GM21825 (cell line): ENCODE data around the gene ADAM22.
"Not testable (repeated sequence)": the region's sequence is repeated elsewhere in the genome, so short reads cannot be mapped to it uniquely, and the experiment has no call there.

Experiments
- ATAC-seq: cut with Tn5 transposase; IDR thresholded peaks from one replicate; pipeline ENCODE4 v1.9.1; 2021; ENCODE audit warnings: mild to moderate bottlenecking, moderate library complexity; ENCODE audit not compliant: unreplicated experiment

ADAM22 gene

GRCh38 chr7:88151119-88151790, 217.2 kb downstream of the ADAM22 start:
- ATAC-seq = no peak

DNA sequence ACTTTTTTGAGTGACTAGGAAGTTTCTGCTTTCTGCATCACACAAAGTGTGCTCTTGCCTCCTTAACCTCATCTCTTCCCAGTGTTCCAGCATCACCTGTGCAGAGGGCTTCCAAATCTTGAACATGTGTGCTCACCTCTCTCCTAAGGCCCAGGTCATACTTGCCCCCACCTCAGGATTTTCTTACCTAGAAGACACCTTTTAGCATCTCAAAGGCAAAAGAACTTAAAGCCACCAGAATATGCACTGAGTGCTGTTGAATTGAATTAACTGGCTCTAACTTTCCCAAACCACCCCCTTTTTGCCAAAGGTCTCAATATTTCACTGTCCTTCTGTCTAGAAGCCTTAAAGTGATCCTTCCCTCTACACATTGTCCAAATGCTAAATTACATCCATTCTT, 219.3 kb downstream of the ADAM22 start:
- no peak for ATAC-seq

GRCh38 chr7:88155756-88156155, 221.7 kb downstream of the ADAM22 start:
- no peak for ATAC-seq

DNA sequence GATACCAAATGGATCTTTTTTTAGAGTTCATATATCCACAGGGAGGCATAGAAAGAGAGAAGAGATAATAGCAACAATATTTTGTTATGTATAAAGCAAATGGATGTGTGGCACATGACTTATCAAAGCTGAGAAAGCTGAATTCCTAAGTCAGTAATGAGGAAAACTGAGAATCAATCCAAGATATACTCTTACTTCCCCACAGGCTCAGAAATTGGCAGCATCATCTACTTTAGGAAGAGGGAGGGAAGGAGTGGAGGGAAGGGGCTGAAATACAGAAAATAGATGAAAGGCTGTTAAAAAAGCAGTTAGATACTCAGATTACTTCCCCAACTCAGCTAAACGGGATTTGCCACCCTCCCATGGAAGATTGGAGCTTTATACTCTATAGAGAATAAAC, 222.3 kb downstream of the ADAM22 start:
- ATAC-seq = no peak

DNA sequence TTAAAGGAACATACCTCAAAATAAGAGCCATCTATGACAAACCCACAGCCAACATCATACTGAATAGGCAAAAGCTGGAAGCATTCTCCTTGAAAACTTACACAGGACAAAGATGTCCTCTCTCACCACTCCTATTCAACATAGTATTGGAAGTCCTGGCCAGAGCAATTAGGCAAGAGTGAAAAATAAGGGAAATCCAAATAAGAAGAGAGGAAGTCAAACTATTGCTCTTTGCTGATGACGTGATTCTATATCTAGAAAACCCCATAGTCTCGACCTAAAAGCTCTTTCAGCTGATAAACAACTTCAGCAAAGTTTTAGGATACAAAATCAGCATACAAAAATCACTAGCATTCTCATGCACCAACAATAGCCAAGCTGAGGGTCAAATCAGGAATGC, 225.7 kb downstream of the ADAM22 start:
- ATAC-seq = not testable (repeated sequence)

GRCh38 chr7:88165697-88166096, 231.6 kb downstream of the ADAM22 start:
- no peak for ATAC-seq

DNA sequence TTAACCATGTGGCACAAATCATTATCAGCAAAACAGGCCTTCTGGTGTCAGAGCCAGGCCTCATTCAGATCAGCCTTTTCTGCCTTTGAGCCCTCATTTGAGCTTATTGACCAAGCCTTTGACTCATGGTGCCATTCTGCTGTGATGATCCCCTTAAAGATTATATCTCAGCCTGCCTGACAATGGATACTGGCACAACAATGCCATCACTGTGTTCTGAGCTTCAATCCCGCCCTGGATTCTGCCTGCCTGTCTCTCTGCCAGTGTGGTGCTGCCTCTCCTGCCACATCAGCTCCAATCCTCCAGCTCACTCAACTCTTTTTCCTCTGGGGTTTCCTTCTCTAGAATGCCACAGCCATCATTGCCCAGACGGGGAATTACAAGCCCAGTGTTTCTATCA, 233.2 kb downstream of the ADAM22 start:
- no peak for ATAC-seq

DNA sequence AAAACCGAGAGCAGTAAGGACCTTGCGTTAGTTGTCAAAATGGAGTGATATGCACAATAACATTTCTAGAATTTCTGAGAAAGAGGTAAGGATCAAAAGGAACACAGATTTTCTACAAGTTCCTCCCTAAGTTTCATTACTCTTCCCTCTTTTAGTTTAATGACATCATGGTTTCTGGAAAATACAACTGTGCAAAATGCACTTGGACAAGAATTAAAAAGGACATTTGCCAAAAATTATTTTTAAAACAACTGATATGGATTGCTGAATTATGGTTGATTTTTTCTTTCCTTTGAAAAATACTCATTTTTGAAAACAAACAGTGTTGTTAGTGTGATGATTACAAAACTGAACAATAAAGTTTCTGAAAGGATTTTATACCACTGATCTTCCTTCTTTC, 233.7 kb downstream of the ADAM22 start:
- ATAC-seq = no peak

DNA sequence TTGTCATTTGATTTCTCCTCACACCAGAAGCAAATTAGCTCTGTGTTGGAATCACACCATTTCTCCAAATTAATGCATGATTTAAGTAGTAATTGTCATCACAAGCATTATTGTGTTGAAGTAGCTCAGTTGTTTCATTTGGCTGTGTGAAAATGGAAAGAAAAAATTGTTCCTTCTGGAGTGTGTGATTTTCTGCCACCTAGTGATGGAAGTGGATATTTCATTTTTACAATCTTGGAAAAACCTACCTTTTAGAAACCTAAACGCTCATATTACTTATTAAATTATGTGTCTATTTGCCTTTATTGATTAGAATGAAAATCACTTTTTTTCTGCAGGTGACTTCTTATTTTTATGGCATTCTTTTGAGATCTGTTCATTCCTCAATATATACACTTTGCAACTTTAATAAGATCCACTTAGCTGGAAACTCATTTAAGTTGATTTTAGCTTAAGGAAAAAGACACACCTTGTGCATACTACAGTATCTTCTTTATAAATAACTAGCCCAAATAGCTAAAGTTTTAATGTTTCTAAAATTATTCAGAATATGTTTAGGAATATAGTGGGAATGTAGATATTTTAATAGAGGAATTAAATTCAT, 235.8 kb downstream of the ADAM22 start:
- no peak for ATAC-seq

- no peak for ATAC-seq
These were observed 238.8 kb downstream of the ADAM22 start for GRCh38 chr7:88172842-88173241.

DNA sequence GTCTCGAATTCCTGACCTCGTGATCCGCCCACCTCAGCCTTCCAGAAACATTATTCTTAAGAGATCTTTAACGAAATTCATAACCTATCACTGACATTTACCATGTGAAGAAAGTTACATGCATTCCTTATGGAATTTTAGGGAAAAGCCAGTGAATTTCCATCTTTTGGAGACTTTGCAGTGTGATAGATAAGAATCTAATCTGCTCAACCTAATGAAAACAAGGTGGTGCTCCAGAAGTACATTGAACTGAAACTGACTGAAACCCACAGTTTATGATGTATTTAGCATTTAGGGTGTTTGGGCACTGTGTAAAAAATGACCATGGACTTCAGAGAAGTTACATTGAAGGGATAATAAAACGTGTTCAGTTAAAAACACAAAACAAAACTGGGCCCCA, 242.1 kb downstream of the ADAM22 start:
- ATAC-seq = no peak

- no peak for ATAC-seq
These were observed 249.0 kb downstream of the ADAM22 start for GRCh38 chr7:88183051-88183450.

- ATAC-seq = no peak
These were observed 250.8 kb downstream of the ADAM22 start for GRCh38 chr7:88184848-88185304.

DNA sequence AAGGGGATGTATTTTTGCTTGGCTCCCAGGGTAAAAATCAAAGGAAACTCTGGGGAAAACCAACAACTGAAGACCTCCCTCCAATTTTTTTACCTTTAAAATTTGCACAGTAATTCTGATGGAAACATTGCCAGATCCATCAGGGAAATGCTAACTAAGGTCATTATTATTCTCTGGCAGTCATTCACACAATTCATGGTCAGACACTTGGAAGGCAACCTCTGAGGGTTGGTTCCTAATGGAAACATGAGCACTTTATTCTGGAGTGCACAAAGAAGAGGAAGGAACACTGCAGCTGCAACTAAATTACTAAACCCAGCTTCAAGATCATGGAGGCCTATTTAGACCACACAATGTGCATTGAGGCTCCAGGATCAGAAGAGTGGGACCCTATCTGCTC, 251.6 kb downstream of the ADAM22 start:
- no peak for ATAC-seq

- no peak for ATAC-seq
These were observed 257.9 kb downstream of the ADAM22 start for GRCh38 chr7:88191911-88192310.

- no peak for ATAC-seq
These were observed 266.2 kb downstream of the ADAM22 start for GRCh38 chr7:88200261-88200660.

- no peak for ATAC-seq
These were observed 266.7 kb downstream of the ADAM22 start for GRCh38 chr7:88200789-88201188.

DNA sequence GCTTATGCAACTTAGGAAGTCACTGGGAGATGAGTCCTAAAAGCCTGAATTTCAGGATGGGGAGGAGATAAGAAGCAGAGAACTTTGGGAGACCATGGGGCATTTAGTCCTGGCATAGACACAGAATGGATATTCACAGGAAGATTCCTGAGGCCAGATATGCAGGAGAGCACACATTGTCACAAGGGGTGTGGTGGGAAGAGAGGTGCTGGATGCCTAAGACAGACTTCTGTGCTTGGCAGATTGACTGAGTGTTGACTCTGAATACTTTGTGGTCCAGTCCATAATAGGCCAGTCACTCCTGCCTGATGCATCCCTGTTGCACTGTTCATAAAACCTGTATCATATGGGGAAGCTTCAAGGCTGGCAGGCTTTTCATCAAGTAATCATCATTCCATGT, 267.3 kb downstream of the ADAM22 start:
- ATAC-seq = no peak

DNA sequence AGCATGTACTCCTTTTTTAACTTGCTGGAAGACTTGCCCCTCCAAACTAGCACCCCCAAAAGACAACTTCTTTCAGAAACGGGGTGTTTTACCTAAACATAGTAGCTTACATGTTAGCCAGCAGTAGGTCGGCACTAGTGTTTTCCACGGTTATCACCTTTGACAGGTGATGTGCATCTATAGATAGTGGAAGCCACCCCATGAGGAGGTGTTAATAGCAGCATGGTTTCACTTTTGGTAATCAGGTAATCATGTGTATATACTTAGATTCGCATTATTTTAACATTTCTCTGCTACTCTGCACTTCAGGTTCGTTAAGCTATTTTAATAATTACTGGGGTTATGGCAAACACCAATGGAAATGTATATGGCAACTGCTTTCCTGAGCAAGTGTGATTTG, 268.2 kb downstream of the ADAM22 start:
- ATAC-seq = no peak

- no peak for ATAC-seq
These were observed 268.7 kb downstream of the ADAM22 start for GRCh38 chr7:88202799-88203198.

GRCh38 chr7:88203401-88203800, 269.4 kb downstream of the ADAM22 start:
- ATAC-seq = no peak

DNA sequence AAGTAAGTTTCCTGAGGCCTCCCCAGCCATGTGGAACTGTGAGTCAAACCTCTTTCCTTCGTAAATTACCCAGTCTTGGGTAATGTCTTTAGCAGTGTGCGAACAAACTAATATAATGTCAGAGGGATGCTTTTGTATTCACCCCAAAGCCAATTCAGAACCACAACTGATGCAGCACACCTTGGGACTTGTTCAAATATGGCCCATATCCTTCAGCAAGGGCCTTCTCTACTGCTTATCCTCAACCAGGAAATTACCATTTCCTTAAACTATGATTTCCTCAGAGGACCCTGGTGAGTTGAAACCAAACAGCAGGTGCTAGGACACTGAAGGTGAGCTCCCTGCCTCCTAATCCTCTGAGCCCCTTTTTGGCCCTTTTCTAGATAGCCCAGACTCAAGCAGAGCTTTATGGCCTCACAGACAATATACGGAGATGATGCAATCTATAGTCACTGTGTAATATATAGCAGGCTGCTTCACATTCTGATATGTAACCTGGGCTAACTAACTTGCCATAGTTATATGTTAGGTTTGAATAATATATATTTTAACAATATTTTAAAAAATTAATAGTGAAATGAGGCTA, 270.6 kb downstream of the ADAM22 start:
- no peak for ATAC-seq
